B cell (primary cell): ENCODE measurements around the gene NOP9. TPM values are rescaled to one million over a fixed set of nuclear protein-coding genes. Genes with fewer than 3 reads are reported as not detected.
A peak's percentile ranks its signal among the peaks of the same experiment; 100 is the strongest.

Experiments
- ATAC-seq: fragments of 200-7000 bp; cut with Tn5 transposase; one replicate; pipeline ENCODE4 v1.10.0; 2021; ENCODE audit warnings: low read depth, mild to moderate bottlenecking, moderate number of reproducible peaks, moderate library complexity
- CTCF ChIA-PET: fragments of 350-600 bp; sonication (Branson Sonifier 250); formaldehyde crosslinking; loops from one replicate; lab custom pipeline; 2021; ENCODE audit warnings: antibody characterized with exemption, inconsistent platforms; lab: Charles Lee
- POLR2A ChIA-PET: fragments of 350-600 bp; sonication (Branson Sonifier 250); formaldehyde crosslinking; loops from one replicate; lab custom pipeline; 2021; ENCODE audit warnings: antibody characterized with exemption; lab: Charles Lee
- DNase-seq: peaks from one replicate; pipeline ENCODE4 v3.0.0; 2013
- H2AFZ ChIP-seq: 2 replicates; pipeline ENCODE4 v1.6.1; 2012; ENCODE audit warnings: mild to moderate bottlenecking, low read depth, low read length; ENCODE audit not compliant: insufficient read depth, poor library complexity, severe bottlenecking
- H3K27ac ChIP-seq, 2 donors: 1 replicate in 1 of 2; 2 replicates in 1 of 2; pipeline ENCODE4 v1.5.1; 2012 to 2013; ENCODE audit warnings: low read length in 2 of 2, mild to moderate bottlenecking in 2 of 2, moderate library complexity in 1 of 2
- H3K27me3 ChIP-seq, 4 experiments: fragments of 200-600 bp in 1 of 4; sonication (generic) in 1 of 4; replicated peaks in 1 of 4; 1 replicate in 2 of 4; 2 replicates in 2 of 4; pipeline versions ENCODE4 v1.6.1 to v1.7.0; 2013 to 2016; ENCODE audit warnings: low read length in 3 of 4, mild to moderate bottlenecking in 2 of 4, mixed read lengths in 1 of 4, moderate library complexity in 1 of 4; ENCODE audit not compliant: insufficient read depth in 4 of 4, control insufficient read depth in 3 of 4; ENCODE audit errors: control extremely low read depth in 1 of 4
- H3K36me3 ChIP-seq, 2 experiments: replicated peaks in 1 of 2; 1 replicate in 1 of 2; 2 replicates in 1 of 2; pipeline versions ENCODE4 v1.6.1 to v1.7.1; 2013; ENCODE audit warnings: low read length in 1 of 2; ENCODE audit not compliant: insufficient read depth in 2 of 2, control insufficient read depth in 1 of 2; ENCODE audit errors: control extremely low read depth in 1 of 2, extremely low read depth in 1 of 2
- H3K4me1 ChIP-seq, 2 donors: fragments of 200-600 bp in 1 of 2; sonication (generic) in 1 of 2; 1 replicate in 1 of 2; 2 replicates in 1 of 2; pipeline versions ENCODE4 v1.5.1 to v1.6.1; 2013 to 2017; ENCODE audit warnings: low read length in 2 of 2; ENCODE audit not compliant: control insufficient read depth in 2 of 2, insufficient read depth in 2 of 2
- H3K4me2 ChIP-seq: replicated peaks from 2 replicates; pipeline ENCODE3; 2012; ENCODE audit warnings: mild to moderate bottlenecking, low read depth, low read length; ENCODE audit not compliant: poor library complexity, severe bottlenecking
- H3K4me3 ChIP-seq, 5 experiments: fragments of 200-600 bp in 1 of 5; sonication (generic) in 1 of 5; 1 replicate in 3 of 5; 2 replicates in 2 of 5; pipeline versions ENCODE4 v1.5.1 to v1.7.0; 2011 to 2016; ENCODE audit warnings: low read length in 4 of 5, mild to moderate bottlenecking in 4 of 5, low read depth in 2 of 5, control low read depth in 1 of 5, moderate library complexity in 1 of 5; ENCODE audit not compliant: insufficient read depth in 1 of 5; ENCODE audit errors: control extremely low read depth in 1 of 5, extremely low read depth in 1 of 5
- H3K79me2 ChIP-seq: fragments of 200-600 bp; sonication (generic); one replicate; pipeline ENCODE4 v1.6.0; 2016; ENCODE audit warnings: low read length; ENCODE audit not compliant: control insufficient read depth, insufficient read depth
- H3K9ac ChIP-seq: fragments of 200-600 bp; sonication (generic); 2 replicates; pipeline ENCODE4 v1.6.1; 2017; ENCODE audit warnings: mild to moderate bottlenecking, low read length, moderate library complexity
- H3K9me3 ChIP-seq, 3 donors: one replicate each; pipeline versions ENCODE4 v1.6.1 to v1.7.1; 2013; ENCODE audit warnings: low read length in 2 of 3; ENCODE audit not compliant: control insufficient read depth in 2 of 3, insufficient read depth in 1 of 3; ENCODE audit errors: control extremely low read depth in 1 of 3
- H4K20me1 ChIP-seq: 2 replicates; pipeline ENCODE4 v1.6.0; 2012; ENCODE audit warnings: mild to moderate bottlenecking, low read length; ENCODE audit not compliant: insufficient read depth, control insufficient read depth, poor library complexity, severe bottlenecking
- H3K27ac Mint-ChIP-seq: one replicate; pipeline ENCODE4 v1.8.0; 2021; ENCODE audit warnings: mixed read lengths
- H3K27me3 Mint-ChIP-seq: one replicate; pipeline ENCODE4 v1.8.0; 2021; ENCODE audit warnings: mixed read lengths
- H3K4me1 Mint-ChIP-seq: one replicate; pipeline ENCODE4 v1.8.0; 2021; ENCODE audit warnings: mixed read lengths
- H3K4me3 Mint-ChIP-seq: one replicate; pipeline ENCODE4 v1.8.0; 2021; ENCODE audit warnings: mixed read lengths
- H3K9me3 Mint-ChIP-seq: one replicate; pipeline ENCODE4 v1.8.0; 2022; ENCODE audit warnings: mixed read lengths; ENCODE audit not compliant: insufficient read depth
- EZH2 ChIP-seq: IDR thresholded peaks from 2 replicates; pipeline ENCODE4 v1.6.1; 2012; ENCODE audit warnings: borderline replicate concordance, low read depth, mild to moderate bottlenecking, moderate library complexity, low read length; ENCODE audit not compliant: insufficient read depth, poor library complexity, severe bottlenecking
- WGBS: methylation state at CpG from one replicate; pipeline ENCODE4 v1.1.5; 2013; ENCODE audit warnings: missing lambda C conversion rate; ENCODE audit not compliant: insufficient coverage; 5-methylcytosine and 5-hydroxymethylcytosine counted together
- intact Hi-C: fragments of 100-400 bp; cut with micrococcal nuclease; formaldehyde crosslinking; loops from one replicate; pipeline ENCODE4 v1.10.0; 2022
- polyA plus RNA-seq: library from polyadenylated mRNA; depleted of rRNA; stranded (reverse); fragments of >200 nt; gene quantifications from 2 replicates; pipeline ENCODE4 v1.2.3, GENCODE V29; 2012
- total RNA-seq, 2 donors: library from RNA; stranded (reverse); fragments of 120-200 nt in 1 of 2; gene quantifications; 1 replicate in 1 of 2; 2 replicates in 1 of 2; pipeline versions ENCODE4 v1.2.3 to v1.2.4, GENCODE V29; 2013 to 2022
- TF ChIP-seq, protein P1 (sequence below): fragments of 200-600 bp; IDR thresholded peaks from one replicate; pipeline ENCODE4 v1.8.0; 2022; ENCODE audit warnings: antibody characterized with exemption, mild to moderate bottlenecking

The NOP9 gene
- total and polyA plus RNA-seq, 2 donors (not counting 1 experiment from before 2014, with no cell fraction given): 9.7 to 22.6 TPM

DNA sequence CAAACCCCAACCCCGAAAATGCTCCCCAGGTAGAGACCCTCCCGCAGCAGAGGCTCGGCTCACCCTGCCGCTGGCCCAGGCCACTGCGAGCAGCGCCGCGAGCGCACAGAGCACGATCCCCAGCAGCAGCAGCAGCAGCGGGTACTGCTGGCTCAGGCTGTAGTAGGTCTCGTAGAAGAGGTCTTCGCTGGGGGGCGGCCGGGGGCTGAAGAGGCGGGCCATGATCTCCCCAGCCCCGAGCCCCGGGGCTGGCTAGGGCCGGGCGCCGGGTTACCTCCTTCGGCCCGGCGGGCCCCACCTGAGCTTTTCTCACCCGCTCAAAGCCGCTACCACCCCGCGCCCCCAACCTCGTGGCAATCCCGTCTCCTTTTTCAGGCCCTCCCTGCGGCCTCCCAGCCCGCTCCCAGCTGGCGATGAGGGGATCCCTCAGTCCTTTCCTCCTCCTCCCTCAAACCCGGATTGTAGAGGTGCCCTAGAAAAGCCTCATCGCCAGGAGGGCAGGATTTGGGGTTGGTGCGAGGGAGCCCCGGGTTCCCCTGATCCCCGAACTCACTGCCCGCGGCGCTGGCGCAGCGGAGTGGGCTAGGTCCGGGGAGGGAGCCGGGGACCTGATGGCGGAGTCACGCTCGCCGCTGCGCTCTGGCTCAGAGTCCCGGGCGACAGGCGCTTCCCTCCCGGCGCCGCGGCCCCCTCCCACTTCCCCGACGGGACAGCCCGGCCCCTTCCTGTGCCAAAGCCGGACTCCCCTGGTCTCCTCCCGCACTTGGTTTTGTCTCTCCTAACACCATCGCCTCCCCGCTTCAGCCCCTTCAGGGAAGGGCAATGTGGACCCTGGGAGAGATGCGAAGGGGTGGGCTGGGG lies 35.0 kb downstream of the NOP9 start, which contains the start of gene ADCY4:
Gene ADCY4 (minus strand): TSS at position 641 of the 861 bp plus-strand sequence. CDS start 419 bp downstream, at position 222.
- no peak within 1 kb of the TSS for H3K27ac Mint-ChIP-seq
- ChIA-PET POLR2A (interaction anchor here (0.8 to 3.5 kb wide), 3 partner anchors 31 to 102 kb away, joined by 3 to 42 read pairs (median 20); partner anchors contain the start of genes CBLN3 and KHNYN), CTCF (interaction anchor here (1.5 to 16.1 kb wide), 10 partner anchors 11 to 227 kb away, joined by 5 to 650 read pairs (median 22); partner anchors contain the start of genes CBLN3, KHNYN, NYNRIN and TINF2)
- Histone ChIP-seq H3K9ac (peak within 1 kb of the TSS; percentile 51), H3K4me1 (peaks cover 49 to 54% of the 10 kb centered on the region in 2 donors), H4K20me1 (peaks cover 25% of the 10 kb centered on the region), H3K36me3 (peaks cover 0 to 24% of the 10 kb centered on the region in 2 experiments), H3K27ac (no peak within 1 kb of the TSS), H3K4me2 (peak within 1 kb of the TSS; percentile 88), H2AFZ (peak within 1 kb of the TSS; percentile 19), H3K9me3 (peaks cover 0 to 9% (median 0%) of the 10 kb centered on the region in 3 donors), H3K4me3 (peak within 1 kb of the TSS in 3 of 5 experiments; percentile 41 to 60 (median 43)), H3K27me3 (peaks cover 0 to 33% (median 19%) of the 10 kb centered on the region in 4 experiments), H3K79me2 (peaks cover 15% of the 10 kb centered on the region)
- WGBS: 3% methylated on average over 56 of the region's 65 CpGs
- peak within 1 kb of the TSS; percentile 69 for H3K4me3 Mint-ChIP-seq
- no peak for ATAC-seq
- H3K4me1 Mint-ChIP-seq: peaks cover 48% of the 10 kb centered on the region
- TF ChIP-seq, protein P1, sequence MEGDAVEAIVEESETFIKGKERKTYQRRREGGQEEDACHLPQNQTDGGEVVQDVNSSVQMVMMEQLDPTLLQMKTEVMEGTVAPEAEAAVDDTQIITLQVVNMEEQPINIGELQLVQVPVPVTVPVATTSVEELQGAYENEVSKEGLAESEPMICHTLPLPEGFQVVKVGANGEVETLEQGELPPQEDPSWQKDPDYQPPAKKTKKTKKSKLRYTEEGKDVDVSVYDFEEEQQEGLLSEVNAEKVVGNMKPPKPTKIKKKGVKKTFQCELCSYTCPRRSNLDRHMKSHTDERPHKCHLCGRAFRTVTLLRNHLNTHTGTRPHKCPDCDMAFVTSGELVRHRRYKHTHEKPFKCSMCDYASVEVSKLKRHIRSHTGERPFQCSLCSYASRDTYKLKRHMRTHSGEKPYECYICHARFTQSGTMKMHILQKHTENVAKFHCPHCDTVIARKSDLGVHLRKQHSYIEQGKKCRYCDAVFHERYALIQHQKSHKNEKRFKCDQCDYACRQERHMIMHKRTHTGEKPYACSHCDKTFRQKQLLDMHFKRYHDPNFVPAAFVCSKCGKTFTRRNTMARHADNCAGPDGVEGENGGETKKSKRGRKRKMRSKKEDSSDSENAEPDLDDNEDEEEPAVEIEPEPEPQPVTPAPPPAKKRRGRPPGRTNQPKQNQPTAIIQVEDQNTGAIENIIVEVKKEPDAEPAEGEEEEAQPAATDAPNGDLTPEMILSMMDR: no peak
- peak; percentile 79 for TF ChIP-seq EZH2
- peak; percentile 61 for DNase-seq
- intact Hi-C loops: loop anchor here (10.0 kb wide), 1 partner anchor 340 kb away; no protein-coding TSS in a partner anchor
- H3K27me3 Mint-ChIP-seq: peaks cover 17% of the 10 kb centered on the region
- H3K9me3 Mint-ChIP-seq: no peaks in the 10 kb centered on the region
